Activated CD4-positive, alpha-beta T cell treated with anti-CD3 and anti-CD28 coated beads, Interleukin-2, amount 50 U/mL, for 4 hours (primary cell): ENCODE measurements around the gene HIGD2A.

Experiments
- DNase-seq, 2 experiments: peaks; one replicate each; pipeline ENCODE4 v3.0.0-alpha.2; 2020

HIGD2A gene

GRCh38 chr5:176418251-176418650, 29.7 kb downstream of the HIGD2A start:
- DNase-seq: no peak

- no peak for DNase-seq
Observed at GRCh38 chr5:176420086-176420485, 31.5 kb downstream of the HIGD2A start.

- no peak for DNase-seq
Observed at GRCh38 chr5:176420972-176421544, 32.5 kb downstream of the HIGD2A start.

- DNase-seq: no peak
Observed at GRCh38 chr5:176424181-176424580, 35.6 kb downstream of the HIGD2A start.

- DNase-seq: no peak
Observed at GRCh38 chr5:176425138-176425537, 36.6 kb downstream of the HIGD2A start.

- no peak for DNase-seq
Observed at GRCh38 chr5:176425791-176426190, 37.2 kb downstream of the HIGD2A start.

- no peak for DNase-seq
Observed at GRCh38 chr5:176426876-176427275, 38.3 kb downstream of the HIGD2A start.

GRCh38 chr5:176427971-176428370, 39.4 kb downstream of the HIGD2A start:
- no peak for DNase-seq

GRCh38 chr5:176429972-176430371, 41.4 kb downstream of the HIGD2A start:
- DNase-seq: no peak

GRCh38 chr5:176432707-176433106, 44.2 kb downstream of the HIGD2A start:
- no peak for DNase-seq

GRCh38 chr5:176436656-176437055, 48.1 kb downstream of the HIGD2A start:
- DNase-seq: no peak

GRCh38 chr5:176438959-176439757, 50.6 kb downstream of the HIGD2A start:
- no peak for DNase-seq
